Upper lobe of right lung (tissue), 1 donor: ENCODE data around the gene FEM1B. TPM values are rescaled to one million over a fixed set of nuclear protein-coding genes. Genes with fewer than 3 reads are reported as not detected.

ENCODE experiments used
- ATAC-seq: fragments of 200-7000 bp; cut with Tn5 transposase; one replicate; pipeline ENCODE4 v1.9.1; 2020; ENCODE audit warnings: mild to moderate bottlenecking, moderate library complexity
- DNase-seq: peaks from one replicate; pipeline ENCODE4 v3.0.0-alpha.2; 2020
- H3K27ac ChIP-seq: fragments of 200-600 bp; one replicate; pipeline ENCODE4 v1.8.0; 2022
- H3K27me3 ChIP-seq: fragments of 200-600 bp; one replicate; pipeline ENCODE4 v1.8.0; 2022; ENCODE audit warnings: mild to moderate bottlenecking
- H3K36me3 ChIP-seq: fragments of 200-600 bp; one replicate; pipeline ENCODE4 v1.8.0; 2022
- H3K4me1 ChIP-seq: fragments of 200-600 bp; one replicate; pipeline ENCODE4 v1.8.0; 2022
- H3K4me3 ChIP-seq: fragments of 200-600 bp; one replicate; pipeline ENCODE4 v1.8.0; 2022; ENCODE audit warnings: mild to moderate bottlenecking
- H3K9me3 ChIP-seq: fragments of 200-600 bp; one replicate; pipeline ENCODE4 v1.8.0; 2022
- CTCF ChIP-seq: fragments of 200-600 bp; IDR thresholded peaks from one replicate; pipeline ENCODE4 v1.8.0; 2022; ENCODE audit warnings: antibody characterized with exemption
- intact Hi-C: fragments of 100-400 bp; cut with DNase I; formaldehyde crosslinking; loops from one replicate; pipeline ENCODE4 v1.11.0; 2022
- total RNA-seq: library from RNA; stranded (reverse); fragmentation: NEBNext Ultra II Directional; extraction: Animal tissue kit (Norgen Biotek cat#: 25700); gene quantifications from one replicate; pipeline ENCODE4 v1.2.1, GENCODE V29; 2021
- donor health status: DM: no; HTN: yes; CAD: no; lungs with severe emphysema.

The FEM1B gene
- total RNA-seq, 1 donor from 2014 or later = 42.3 TPM

GRCh38 chr15:68318931-68319909 lies 41.7 kb downstream of the FEM1B start:
- H3K4me1 ChIP-seq = no peaks in the 10 kb centered on the region
- no peaks in the 10 kb centered on the region for H3K36me3 ChIP-seq
- no peak overlapping the region for H3K27ac ChIP-seq
- H3K27me3 ChIP-seq = no peaks in the 10 kb centered on the region
- TF ChIP-seq CTCF = no peak
- ATAC-seq (no peak), DNase-seq (peak; percentile 61)
- no peaks in the 10 kb centered on the region for H3K9me3 ChIP-seq
- intact Hi-C loops = no loop called here
- H3K4me3 ChIP-seq = no peak overlapping the region

GRCh38 chr15:68319997-68320396 lies 42.5 kb downstream of the FEM1B start:
- Histone ChIP-seq H3K27ac (no peak overlapping the region), H3K36me3 (no peaks in the 10 kb centered on the region), H3K9me3 (no peaks in the 10 kb centered on the region), H3K4me3 (no peak overlapping the region), H3K27me3 (no peaks in the 10 kb centered on the region), H3K4me1 (no peaks in the 10 kb centered on the region)
- DNase-seq (peak; percentile 12), ATAC-seq (no peak)
- TF ChIP-seq CTCF = no peak
- intact Hi-C loops = no loop called here

- no peak for TF ChIP-seq CTCF
- Histone ChIP-seq H3K4me3 (no peak overlapping the region), H3K27ac (no peak overlapping the region), H3K27me3 (no peaks in the 10 kb centered on the region), H3K4me1 (no peaks in the 10 kb centered on the region), H3K36me3 (no peaks in the 10 kb centered on the region), H3K9me3 (no peaks in the 10 kb centered on the region)
- ATAC-seq (no peak), DNase-seq (no peak)
- intact Hi-C loops = no loop called here
Observed at GRCh38 chr15:68321229-68321628, 43.7 kb downstream of the FEM1B start.

- no peaks in the 10 kb centered on the region for H3K4me1 ChIP-seq
- H3K27ac ChIP-seq = no peak overlapping the region
- intact Hi-C loops = no loop called here
- DNase-seq = no peak
- no peak for ATAC-seq
- no peaks in the 10 kb centered on the region for H3K36me3 ChIP-seq
- no peaks in the 10 kb centered on the region for H3K27me3 ChIP-seq
- no peak overlapping the region for H3K4me3 ChIP-seq
- TF ChIP-seq CTCF = no peak
- H3K9me3 ChIP-seq = no peaks in the 10 kb centered on the region
Observed at GRCh38 chr15:68322796-68323195, 45.3 kb downstream of the FEM1B start.

GRCh38 chr15:68325726-68326125 lies 48.2 kb downstream of the FEM1B start:
- TF ChIP-seq CTCF = no peak
- Histone ChIP-seq H3K4me3 (no peak overlapping the region), H3K9me3 (no peaks in the 10 kb centered on the region), H3K4me1 (no peaks in the 10 kb centered on the region), H3K36me3 (no peaks in the 10 kb centered on the region), H3K27ac (no peak overlapping the region), H3K27me3 (no peaks in the 10 kb centered on the region)
- DNase-seq = no peak
- no peak for ATAC-seq
- intact Hi-C loops = no loop called here
